SK-N-SH treated with all-trans-retinoic acid at 6 μM for 48 hours (cell line): ENCODE data around the gene PDE4DIP.
"Not testable (repeated sequence)": the region's sequence is repeated elsewhere in the genome, so short reads cannot be mapped to it uniquely, and the experiment has no call there.

Source experiments
- ARNTL ChIP-seq: fragments of 450-650 bp; formaldehyde crosslinking; IDR thresholded peaks from 2 replicates; pipeline ENCODE4 v1.5.0; 2020; ENCODE audit warnings: low read depth, mild to moderate bottlenecking, moderate library complexity, borderline replicate concordance
- CSRNP3 ChIP-seq: fragments of 250-450 bp; sonication (Bioruptor Pico); IDR thresholded peaks from 2 replicates; pipeline ENCODE4 v1.5.1; 2021; ENCODE audit warnings: mild to moderate bottlenecking, moderate library complexity
- GLIS3 ChIP-seq: fragments of 250-450 bp; sonication (Bioruptor Pico); IDR thresholded peaks from 2 replicates; pipeline ENCODE4 v1.5.0; 2020; ENCODE audit warnings: mild to moderate bottlenecking, moderate library complexity
- OSR1 ChIP-seq: fragments of 250-450 bp; sonication (Bioruptor Pico); IDR thresholded peaks from 2 replicates; pipeline ENCODE4 v1.8.0; 2022; ENCODE audit warnings: moderate library complexity, mild to moderate bottlenecking, inconsistent platforms
- PATZ1 ChIP-seq: fragments of 250-450 bp; sonication (Bioruptor Pico); IDR thresholded peaks from 2 replicates; pipeline ENCODE4 v1.8.0; 2020; ENCODE audit warnings: mild to moderate bottlenecking, moderate library complexity, borderline replicate concordance
- POU6F1 ChIP-seq: fragments of 250-450 bp; sonication (Bioruptor Pico); IDR thresholded peaks from 2 replicates; pipeline ENCODE4 v1.8.0; 2021; ENCODE audit warnings: low read depth, mild to moderate bottlenecking, moderate library complexity, borderline replicate concordance
- PPARA ChIP-seq: fragments of 250-450 bp; sonication (Bioruptor Pico); IDR thresholded peaks from 2 replicates; pipeline ENCODE4 v1.5.0; 2020; ENCODE audit warnings: mild to moderate bottlenecking, borderline replicate concordance
- TCF4 ChIP-seq: fragments of 250-450 bp; sonication (Bioruptor Pico); IDR thresholded peaks from 2 replicates; pipeline ENCODE4 v1.8.0; 2021; ENCODE audit warnings: mild to moderate bottlenecking, moderate library complexity, borderline replicate concordance
- TSHZ2 ChIP-seq: fragments of 250-450 bp; sonication (Bioruptor Pico); IDR thresholded peaks from 2 replicates; pipeline ENCODE4 v1.5.0; 2020; ENCODE audit warnings: mild to moderate bottlenecking, moderate library complexity
- ZFP3 ChIP-seq: fragments of 250-450 bp; sonication (Bioruptor Pico); IDR thresholded peaks from 2 replicates; pipeline ENCODE4 v1.5.0; 2020; ENCODE audit warnings: mild to moderate bottlenecking, moderate library complexity
- ZNF565 ChIP-seq: fragments of 450-650 bp; formaldehyde crosslinking; conservative IDR thresholded peaks from 2 replicates; pipeline ENCODE4 v1.5.0; 2020; ENCODE audit warnings: low read depth, mild to moderate bottlenecking, moderate library complexity

- TF ChIP-seq ZNF565 (CRISPR knock-in tag); ZFP3 (CRISPR knock-in tag); TSHZ2; OSR1 (CRISPR knock-in tag); POU6F1; PPARA (CRISPR knock-in tag); CSRNP3 (CRISPR knock-in tag); PATZ1 (CRISPR knock-in tag); TCF4 (CRISPR knock-in tag); ARNTL (CRISPR knock-in tag); GLIS3 (CRISPR knock-in tag): not testable (repeated sequence)
Observed at GRCh38 chr1:148850840-148851239, 6.6 kb downstream of the PDE4DIP start.
